DOHH2 (cell line): ENCODE data around the gene ACOT11.
"Not testable (repeated sequence)": the region's sequence is repeated elsewhere in the genome, so short reads cannot be mapped to it uniquely, and the experiment has no call there.

Experiments
- H3F3A ChIP-seq: fragments of 200-600 bp; sonication (generic), shearing (Covaris generic); 2 replicates; pipeline ENCODE4 v1.6.0; 2016; ENCODE audit warnings: antibody characterized with exemption, mild to moderate bottlenecking; ENCODE audit not compliant: control insufficient read depth, insufficient read depth
- H3K27ac ChIP-seq: fragments of 200-600 bp; sonication (generic); 2 replicates; pipeline ENCODE4 v1.5.1; 2014; ENCODE audit warnings: low read depth, mild to moderate bottlenecking, low read length, moderate library complexity
- H3K27me3 ChIP-seq: fragments of 200-600 bp; sonication (generic); 2 replicates; pipeline ENCODE4 v1.6.1; 2014; ENCODE audit warnings: mild to moderate bottlenecking, low read length, mixed read lengths; ENCODE audit not compliant: control insufficient read depth
- H3K36me3 ChIP-seq: fragments of 200-600 bp; sonication (generic); 2 replicates; pipeline ENCODE4 v1.6.1; 2014; ENCODE audit warnings: mild to moderate bottlenecking, low read length, moderate library complexity, mixed read lengths; ENCODE audit not compliant: control insufficient read depth
- H3K4me1 ChIP-seq: fragments of 200-600 bp; sonication (generic); 2 replicates; pipeline ENCODE4 v1.6.1; 2014; ENCODE audit warnings: mild to moderate bottlenecking, low read length, mixed read lengths; ENCODE audit not compliant: control insufficient read depth
- H3K4me2 ChIP-seq: fragments of 200-600 bp; sonication (generic); 2 replicates; pipeline ENCODE4 v1.6.0; 2014; ENCODE audit warnings: mild to moderate bottlenecking, low read length, moderate library complexity
- H3K4me3 ChIP-seq: fragments of 200-600 bp; sonication (generic); 2 replicates; pipeline ENCODE4 v1.5.1; 2014; ENCODE audit warnings: mild to moderate bottlenecking, low read length, mixed read lengths
- H3K79me2 ChIP-seq: fragments of 200-600 bp; sonication (generic); 2 replicates; pipeline ENCODE4 v1.6.1; 2014; ENCODE audit warnings: mild to moderate bottlenecking, low read length, mixed read lengths; ENCODE audit not compliant: control insufficient read depth
- H3K9me2 ChIP-seq: fragments of 200-600 bp; sonication (generic); replicated peaks from 2 replicates; pipeline ENCODE4 v1.6.1; 2014; ENCODE audit warnings: mild to moderate bottlenecking, low read length, mixed read lengths; ENCODE audit not compliant: control insufficient read depth
- H3K9me3 ChIP-seq: fragments of 200-600 bp; sonication (generic); 2 replicates; pipeline ENCODE4 v1.6.1; 2014; ENCODE audit warnings: antibody characterized with exemption, low read length, mixed read lengths; ENCODE audit not compliant: control insufficient read depth, insufficient read depth
- H4K20me1 ChIP-seq: fragments of 200-600 bp; sonication (generic); 2 replicates; pipeline ENCODE4 v1.6.0; 2014; ENCODE audit warnings: low read depth, mild to moderate bottlenecking, antibody characterized with exemption, low read length, moderate library complexity; ENCODE audit not compliant: control insufficient read depth, insufficient read depth
- CTCF ChIP-seq: fragments of 200-600 bp; sonication (generic); IDR thresholded peaks from one replicate; pipeline ENCODE4 v1.5.1; 2014; ENCODE audit warnings: antibody characterized with exemption, mild to moderate bottlenecking, low read depth, low read length; ENCODE audit not compliant: poor library complexity, severe bottlenecking
- EZH2phosphoT487 ChIP-seq: fragments of 200-600 bp; sonication (generic); IDR thresholded peaks from 2 replicates; pipeline ENCODE4 v1.6.1; 2017; ENCODE audit warnings: borderline replicate concordance, mild to moderate bottlenecking, antibody characterized with exemption, low read length, moderate library complexity, mixed read lengths

The ACOT11 gene

GRCh38 chr1:54532033-54532432, 16.0 kb upstream of the ACOT11 start:
- H3K36me3 ChIP-seq = no peaks in the 10 kb centered on the region
- no peaks in the 10 kb centered on the region for H3K9me2 ChIP-seq
- H3K4me3 ChIP-seq = no peak overlapping the region
- H4K20me1 ChIP-seq = no peaks in the 10 kb centered on the region
- H3K27ac ChIP-seq = no peak overlapping the region
- H3K4me2 ChIP-seq = no peak overlapping the region
- no peaks in the 10 kb centered on the region for H3K9me3 ChIP-seq
- peaks cover 4% of the 10 kb centered on the region for H3K27me3 ChIP-seq
- H3F3A ChIP-seq = no peaks in the 10 kb centered on the region
- no peaks in the 10 kb centered on the region for H3K79me2 ChIP-seq
- H3K4me1 ChIP-seq = no peaks in the 10 kb centered on the region
- no peak for TF ChIP-seq EZH2phosphoT487
- no peak for TF ChIP-seq CTCF

- not testable (repeated sequence) for H3K4me2 ChIP-seq, H4K20me1 ChIP-seq, H3K4me3 ChIP-seq, H3F3A ChIP-seq, H3K36me3 ChIP-seq, H3K9me2 ChIP-seq, H3K79me2 ChIP-seq, H3K27ac ChIP-seq, H3K9me3 ChIP-seq, H3K4me1 ChIP-seq
- peaks cover 11% of the 10 kb centered on the region for H3K27me3 ChIP-seq
Observed at GRCh38 chr1:54536656-54537055, 11.4 kb upstream of the ACOT11 start.

GRCh38 chr1:54537611-54538010, 10.4 kb upstream of the ACOT11 start:
- H3K9me2 ChIP-seq = no peaks in the 10 kb centered on the region
- no peaks in the 10 kb centered on the region for H3K79me2 ChIP-seq
- H3K4me3 ChIP-seq = no peak overlapping the region
- H3K9me3 ChIP-seq = no peaks in the 10 kb centered on the region
- H4K20me1 ChIP-seq = no peaks in the 10 kb centered on the region
- H3K4me1 ChIP-seq = no peaks in the 10 kb centered on the region
- H3F3A ChIP-seq = no peaks in the 10 kb centered on the region
- no peak for TF ChIP-seq EZH2phosphoT487
- TF ChIP-seq CTCF = no peak
- no peak overlapping the region for H3K4me2 ChIP-seq
- H3K36me3 ChIP-seq = no peaks in the 10 kb centered on the region
- H3K27ac ChIP-seq = no peak overlapping the region
- H3K27me3 ChIP-seq = peaks cover 20% of the 10 kb centered on the region

- Histone ChIP-seq H3K9me3 (no peaks in the 10 kb centered on the region), H3K27ac (no peak overlapping the region), H3K27me3 (peaks cover 29% of the 10 kb centered on the region), H3K4me2 (no peak overlapping the region), H3K79me2 (no peaks in the 10 kb centered on the region), H3K36me3 (no peaks in the 10 kb centered on the region), H4K20me1 (no peaks in the 10 kb centered on the region), H3K9me2 (no peaks in the 10 kb centered on the region), H3F3A (no peaks in the 10 kb centered on the region), H3K4me1 (no peaks in the 10 kb centered on the region), H3K4me3 (no peak overlapping the region)
- no peak for TF ChIP-seq EZH2phosphoT487
- no peak for TF ChIP-seq CTCF
Observed at GRCh38 chr1:54538538-54538937, 9.5 kb upstream of the ACOT11 start.
